Esophagus muscularis mucosa (tissue), 4 donors: ENCODE data around the gene HOXC12.

Experiments used
- EP300 ChIP-seq: sonication (generic); formaldehyde crosslinking; IDR thresholded peaks from one replicate; pipeline ENCODE4 v1.6.1; 2017; ENCODE audit warnings: antibody characterized with exemption
- POLR2A ChIP-seq: fragments of 450-650 bp; IDR thresholded peaks from one replicate; pipeline ENCODE4 v1.6.1; 2017; ENCODE audit warnings: antibody characterized with exemption, moderate library complexity, mild to moderate bottlenecking, low read depth
- POLR2AphosphoS5 ChIP-seq, 2 donors: sonication (generic); formaldehyde crosslinking; IDR thresholded peaks; one replicate each; pipeline ENCODE4 v1.6.1; 2017; ENCODE audit warnings: antibody characterized with exemption in 2 of 2
- TF ChIP-seq, protein P1 (sequence below), 3 experiments: fragments of 200-600 bp in 2 of 3; fragments of 450-650 bp in 1 of 3; sonication (generic) in 2 of 3; IDR thresholded peaks; one replicate each; pipeline ENCODE4 v1.5.1; 2017 to 2019; ENCODE audit warnings: antibody characterized with exemption in 3 of 3, mild to moderate bottlenecking in 2 of 3, moderate library complexity in 1 of 3

GRCh38 chr12:53980104-53980801 is 25.6 kb downstream of the HOXC12 start:
- TF ChIP-seq, protein P1, sequence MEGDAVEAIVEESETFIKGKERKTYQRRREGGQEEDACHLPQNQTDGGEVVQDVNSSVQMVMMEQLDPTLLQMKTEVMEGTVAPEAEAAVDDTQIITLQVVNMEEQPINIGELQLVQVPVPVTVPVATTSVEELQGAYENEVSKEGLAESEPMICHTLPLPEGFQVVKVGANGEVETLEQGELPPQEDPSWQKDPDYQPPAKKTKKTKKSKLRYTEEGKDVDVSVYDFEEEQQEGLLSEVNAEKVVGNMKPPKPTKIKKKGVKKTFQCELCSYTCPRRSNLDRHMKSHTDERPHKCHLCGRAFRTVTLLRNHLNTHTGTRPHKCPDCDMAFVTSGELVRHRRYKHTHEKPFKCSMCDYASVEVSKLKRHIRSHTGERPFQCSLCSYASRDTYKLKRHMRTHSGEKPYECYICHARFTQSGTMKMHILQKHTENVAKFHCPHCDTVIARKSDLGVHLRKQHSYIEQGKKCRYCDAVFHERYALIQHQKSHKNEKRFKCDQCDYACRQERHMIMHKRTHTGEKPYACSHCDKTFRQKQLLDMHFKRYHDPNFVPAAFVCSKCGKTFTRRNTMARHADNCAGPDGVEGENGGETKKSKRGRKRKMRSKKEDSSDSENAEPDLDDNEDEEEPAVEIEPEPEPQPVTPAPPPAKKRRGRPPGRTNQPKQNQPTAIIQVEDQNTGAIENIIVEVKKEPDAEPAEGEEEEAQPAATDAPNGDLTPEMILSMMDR (IDR thresholded peaks at IDR 0.05) = no peak
- TF ChIP-seq POLR2A (no peak), POLR2AphosphoS5 (IDR thresholded peaks at IDR 0.05) (no peak), EP300 (no peak)
